Prostate gland (tissue), 2 donors: ENCODE results near the gene NAMPT. TPM values are rescaled to one million over a fixed set of nuclear protein-coding genes. Genes with fewer than 3 reads are reported as not detected.

ENCODE experiments used
- DNase-seq: peaks from one replicate; pipeline ENCODE4 v3.0.0-alpha.2; 2019; ENCODE audit warnings: low spot score
- H3K27ac ChIP-seq, 2 donors: fragments of 200-600 bp; sonication (generic); 2 replicates each; pipeline ENCODE4 v1.5.1; 2017 to 2019
- H3K27me3 ChIP-seq: fragments of 200-600 bp; sonication (generic); replicated peaks from 2 replicates; pipeline ENCODE4 v1.5.1; 2019; ENCODE audit not compliant: insufficient read depth
- H3K36me3 ChIP-seq, 2 donors: fragments of 200-600 bp; sonication (generic); 1 replicate in 1 of 2; 2 replicates in 1 of 2; pipeline versions ENCODE4 v1.5.1 to v1.8.1; 2017 to 2019
- H3K4me1 ChIP-seq: fragments of 200-600 bp; sonication (generic); replicated peaks from 2 replicates; pipeline ENCODE4 v1.5.1; 2019
- H3K4me3 ChIP-seq, 2 donors: fragments of 200-600 bp; sonication (generic); 2 replicates each; pipeline ENCODE4 v1.5.1; 2017 to 2019
- H3K9me3 ChIP-seq: fragments of 200-600 bp; sonication (generic); 2 replicates; pipeline ENCODE4 v1.5.1; 2017
- POLR2A ChIP-seq: fragments of 450-650 bp; IDR thresholded peaks from one replicate; pipeline ENCODE4 v1.6.1; 2016; ENCODE audit warnings: antibody characterized with exemption, mild to moderate bottlenecking
- POLR2AphosphoS5 ChIP-seq: sonication (generic); formaldehyde crosslinking; IDR thresholded peaks from one replicate; pipeline ENCODE4 v1.6.1; 2017; ENCODE audit warnings: antibody characterized with exemption
- WGBS: methylation state at CpG from one replicate; pipeline ENCODE4 v1.1.5; 2018; 5-methylcytosine and 5-hydroxymethylcytosine counted together
- intact Hi-C: fragments of 100-400 bp; cut with DNase I; formaldehyde crosslinking; loops from one replicate; pipeline ENCODE4 v1.14.2; 2022
- total RNA-seq, 2 donors: library from RNA; depleted of rRNA; stranded (reverse); fragments of >200 nt; gene quantifications; one replicate each; pipeline ENCODE4 v1.1.0, GENCODE V29; 2016
- TF ChIP-seq, protein P1 (sequence below), 4 experiments: fragments of 200-600 bp in 2 of 4; fragments of 450-650 bp in 2 of 4; sonication (generic) in 2 of 4; IDR thresholded peaks; 1 replicate in 3 of 4; 2 replicates in 1 of 4; pipeline ENCODE4 v1.5.1; 2016 to 2019; ENCODE audit warnings: antibody characterized with exemption in 4 of 4, mild to moderate bottlenecking in 2 of 4, moderate library complexity in 2 of 4

The NAMPT gene
- total RNA-seq, 2 donors from 2014 or later: 108 to 284 TPM

DNA sequence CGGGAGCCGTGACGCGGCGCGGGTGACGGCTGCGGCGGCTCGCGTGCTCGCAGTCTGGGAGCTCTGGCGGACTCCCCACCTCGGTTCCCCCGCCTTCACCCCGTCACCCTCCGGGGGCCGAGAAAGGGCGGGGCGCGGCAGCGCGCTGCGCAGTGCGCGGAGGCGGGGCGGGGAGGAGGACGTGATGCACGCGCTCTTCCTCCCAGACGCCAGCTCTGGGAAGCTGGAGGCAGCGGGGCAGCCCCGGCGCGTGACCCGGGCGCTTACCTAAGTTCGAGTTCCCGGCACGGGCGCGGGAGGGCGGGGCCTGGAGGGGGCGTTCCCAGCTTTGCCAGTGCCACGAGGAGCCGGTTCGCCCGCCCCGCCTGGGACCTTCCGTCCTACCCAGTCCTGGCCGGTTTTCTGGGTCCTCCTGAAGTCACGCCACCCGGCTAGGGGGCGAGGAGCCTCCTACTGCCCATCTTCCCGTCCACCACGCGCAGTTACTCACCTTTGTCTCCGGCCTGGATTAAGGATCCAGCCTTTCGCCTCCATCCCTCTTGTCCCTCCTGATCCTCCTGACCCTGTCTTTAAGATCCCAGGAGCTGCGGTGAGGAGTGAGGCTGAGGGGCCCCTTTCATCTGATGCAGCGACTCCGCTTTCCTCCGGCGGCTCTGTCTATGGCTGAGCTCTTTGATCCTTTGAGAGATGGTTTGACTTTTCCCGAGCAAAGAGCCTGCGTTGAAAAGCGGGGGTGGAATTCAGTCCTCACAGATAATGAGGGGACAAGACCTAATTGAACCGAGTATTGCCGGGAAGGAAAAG is 470 bp upstream of the NAMPT start:
- no peaks in the 10 kb centered on the region for H3K27me3 ChIP-seq
- TF ChIP-seq POLR2AphosphoS5 (peak; percentile 95), POLR2A (peak; percentile 60)
- TF ChIP-seq, protein P1, sequence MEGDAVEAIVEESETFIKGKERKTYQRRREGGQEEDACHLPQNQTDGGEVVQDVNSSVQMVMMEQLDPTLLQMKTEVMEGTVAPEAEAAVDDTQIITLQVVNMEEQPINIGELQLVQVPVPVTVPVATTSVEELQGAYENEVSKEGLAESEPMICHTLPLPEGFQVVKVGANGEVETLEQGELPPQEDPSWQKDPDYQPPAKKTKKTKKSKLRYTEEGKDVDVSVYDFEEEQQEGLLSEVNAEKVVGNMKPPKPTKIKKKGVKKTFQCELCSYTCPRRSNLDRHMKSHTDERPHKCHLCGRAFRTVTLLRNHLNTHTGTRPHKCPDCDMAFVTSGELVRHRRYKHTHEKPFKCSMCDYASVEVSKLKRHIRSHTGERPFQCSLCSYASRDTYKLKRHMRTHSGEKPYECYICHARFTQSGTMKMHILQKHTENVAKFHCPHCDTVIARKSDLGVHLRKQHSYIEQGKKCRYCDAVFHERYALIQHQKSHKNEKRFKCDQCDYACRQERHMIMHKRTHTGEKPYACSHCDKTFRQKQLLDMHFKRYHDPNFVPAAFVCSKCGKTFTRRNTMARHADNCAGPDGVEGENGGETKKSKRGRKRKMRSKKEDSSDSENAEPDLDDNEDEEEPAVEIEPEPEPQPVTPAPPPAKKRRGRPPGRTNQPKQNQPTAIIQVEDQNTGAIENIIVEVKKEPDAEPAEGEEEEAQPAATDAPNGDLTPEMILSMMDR (IDR thresholded peaks at IDR 0.05): no peak
- intact Hi-C loops: loop anchor here (2.0 to 5.0 kb wide), 5 partner anchors 68 to 376 kb away; partner anchors contain the start of gene CCDC71L
- H3K36me3 ChIP-seq: no peaks in the 10 kb centered on the region
- peak overlapping the region; percentile 74 to 88 for H3K4me3 ChIP-seq
- H3K4me1 ChIP-seq: no peaks in the 10 kb centered on the region
- under 1% methylated on average over 45 of the region's 70 CpGs for WGBS
- H3K9me3 ChIP-seq: no peaks in the 10 kb centered on the region
- DNase-seq: peak; percentile 99
- peak overlapping the region; percentile 93 to 100 for H3K27ac ChIP-seq

DNA sequence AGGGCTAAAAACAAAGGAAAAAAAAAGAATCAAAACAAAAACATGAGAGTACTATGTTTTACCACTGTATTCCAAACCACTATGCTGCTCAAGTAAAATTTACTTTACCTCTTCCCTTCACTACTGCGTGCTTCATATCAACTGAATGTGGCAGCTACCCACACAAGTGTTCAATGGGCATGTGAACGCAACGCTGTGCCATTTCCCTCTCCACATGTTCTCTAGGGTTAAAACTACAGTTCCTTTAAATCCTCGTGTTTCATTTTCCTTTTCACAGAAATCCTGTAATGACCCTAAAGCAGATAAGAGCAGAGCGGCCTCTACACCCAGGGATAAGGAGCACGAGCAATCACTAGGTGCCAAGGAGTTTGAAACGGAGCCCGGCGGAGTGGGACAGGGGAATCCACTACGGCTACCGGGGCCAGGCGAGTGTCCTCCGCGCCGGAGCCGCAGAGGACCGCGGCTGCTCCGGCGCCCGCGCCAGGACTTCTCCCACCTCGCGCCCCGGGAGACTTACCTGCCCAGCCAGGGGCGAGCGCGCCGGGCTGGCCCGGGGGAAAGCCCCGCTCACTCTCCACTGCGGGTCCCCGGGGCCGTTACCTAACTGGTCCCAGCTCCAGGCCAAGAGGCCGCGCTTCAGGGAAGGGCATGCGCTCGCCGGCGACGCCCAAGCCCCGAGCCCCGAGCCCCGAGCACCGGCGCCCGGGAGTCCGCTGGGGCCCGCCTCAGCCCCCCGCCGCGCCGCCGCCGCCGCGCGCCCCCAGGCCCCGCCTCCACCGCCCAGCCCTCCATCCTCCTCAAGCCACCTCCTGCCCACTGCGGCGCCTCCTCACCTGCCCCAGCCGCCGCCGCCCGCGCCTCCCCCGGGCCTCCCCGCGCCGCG is 711 bp downstream of the NAMPT start:
- Histone ChIP-seq H3K27ac (peak overlapping the region; percentile 93 to 100), H3K4me1 (no peaks in the 10 kb centered on the region), H3K36me3 (no peaks in the 10 kb centered on the region), H3K4me3 (peak overlapping the region; percentile 74 to 88), H3K9me3 (no peaks in the 10 kb centered on the region), H3K27me3 (no peaks in the 10 kb centered on the region)
- intact Hi-C loops: loop anchor here (2.0 kb wide), 4 partner anchors 67 to 377 kb away; partner anchors contain the start of gene CCDC71L
- WGBS: 1% methylated on average over 44 of the region's 72 CpGs
- TF ChIP-seq, protein P1 (IDR thresholded peaks at IDR 0.05): no peak
- TF ChIP-seq POLR2AphosphoS5: peak; percentile 75
- no peak for TF ChIP-seq POLR2A
- DNase-seq: peak; percentile 44

DNA sequence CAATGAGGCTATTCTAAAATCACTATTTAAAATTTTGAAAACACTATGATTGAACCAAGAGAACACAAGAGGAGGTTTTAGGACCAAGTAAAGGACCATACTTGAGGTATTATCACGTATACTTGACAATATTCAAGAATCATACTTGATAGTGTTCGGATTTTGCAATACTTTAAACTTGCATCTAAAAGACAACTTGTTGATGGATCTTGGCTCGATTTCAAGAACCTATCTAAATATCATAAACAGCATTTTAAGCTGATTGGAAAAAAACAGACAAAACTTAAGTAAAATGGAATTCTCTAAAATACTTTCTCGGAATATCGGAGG is 1.3 kb downstream of the NAMPT start:
- intact Hi-C loops: no loop called here
- no peak for TF ChIP-seq POLR2A
- no peak for TF ChIP-seq POLR2AphosphoS5
- TF ChIP-seq, protein P1 (IDR thresholded peaks at IDR 0.05): no peak
- no peaks in the 10 kb centered on the region for H3K36me3 ChIP-seq
- WGBS: 24% methylated on average over 5 of the region's 5 CpGs
- no peaks in the 10 kb centered on the region for H3K9me3 ChIP-seq
- H3K27me3 ChIP-seq: no peaks in the 10 kb centered on the region
- no peaks in the 10 kb centered on the region for H3K4me1 ChIP-seq
- DNase-seq: no peak
- H3K27ac ChIP-seq: peak overlapping the region; percentile 93 to 100
- H3K4me3 ChIP-seq: peak overlapping the region; percentile 74 to 88

GRCh38 chr7:106282852-106283251 is 1.9 kb downstream of the NAMPT start:
- 90% methylated on average over 3 of the region's 3 CpGs for WGBS
- H3K4me3 ChIP-seq: peak overlapping the region; percentile 74 to 88

More at GRCh38 chr7:106282852-106283251, 1.9 kb downstream of the NAMPT start:
- no peak for DNase-seq
- no peaks in the 10 kb centered on the region for H3K9me3 ChIP-seq
- peak overlapping the region; percentile 5 to 100 for H3K27ac ChIP-seq
- no peaks in the 10 kb centered on the region for H3K36me3 ChIP-seq
- H3K27me3 ChIP-seq: no peaks in the 10 kb centered on the region
- intact Hi-C loops: no loop called here
- TF ChIP-seq POLR2A: no peak
- TF ChIP-seq, protein P1 (IDR thresholded peaks at IDR 0.05): no peak
- no peak for TF ChIP-seq POLR2AphosphoS5
- no peaks in the 10 kb centered on the region for H3K4me1 ChIP-seq
